Measurements from ENCODE around the gene PLD1. TPM values are rescaled to one million over a fixed set of nuclear protein-coding genes. Genes with fewer than 3 reads are reported as not detected.

PLD1 gene
- total and polyA plus RNA-seq, 2 of the 8 experiments (the other 6 are each of a cell fraction or from before 2014, with no cell fraction given) = 1.2 to 2.6 TPM

DNA sequence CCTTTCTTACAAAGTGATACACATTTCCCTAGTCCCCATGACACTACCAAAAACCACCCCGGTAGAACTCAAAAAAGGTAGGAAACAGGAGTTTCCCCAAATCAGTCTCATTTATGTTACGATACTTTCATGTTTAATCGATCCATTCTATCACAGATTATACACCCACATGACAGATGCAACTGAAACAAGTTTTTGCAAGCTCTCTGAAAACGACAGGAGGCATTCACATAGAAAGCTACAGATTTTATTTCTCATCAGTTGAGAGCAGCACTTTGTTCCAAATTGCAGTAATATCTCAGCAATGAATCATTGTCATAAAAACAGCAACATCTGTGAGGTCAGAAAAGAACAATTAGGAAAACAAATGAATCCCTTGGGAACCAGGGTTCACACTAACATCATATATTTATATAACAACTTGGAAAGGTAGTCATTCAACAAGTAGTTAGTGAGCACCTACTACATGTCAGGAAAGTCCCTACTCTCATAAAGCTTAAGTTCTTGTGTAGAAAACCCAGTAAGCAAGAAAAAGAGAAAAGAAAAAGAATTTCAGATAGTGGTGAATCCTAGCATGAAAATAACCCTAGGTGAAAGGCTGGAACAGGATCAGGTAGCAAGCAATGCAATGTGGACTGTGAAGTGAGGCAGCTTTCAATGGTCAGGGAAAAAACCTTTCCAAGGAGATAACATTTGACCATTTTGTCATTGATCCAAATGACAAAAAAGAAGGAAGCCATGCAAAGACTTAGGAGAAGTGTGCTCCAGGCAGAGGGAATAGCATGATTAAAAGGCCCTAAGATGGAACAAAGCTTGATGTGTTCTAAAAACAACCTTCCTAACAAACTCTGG, 8.3 kb downstream of the PLD1 start (continued):
- TF ChIP-seq SP2 (IDR thresholded peaks at IDR 0.05; ENCODE audit: low read length) = no peak
- TF ChIP-seq TCF12 (IDR thresholded peaks at IDR 0.05; ENCODE audit: low read depth, low read length) = no peak
- TF ChIP-seq PHF8 (conservative IDR thresholded peaks at IDR 0.05; ENCODE audit: low read depth, low read length) = no peak
- TF ChIP-seq BRCA1 (IDR thresholded peaks at IDR 0.05; ENCODE audit: low read depth, low read length) = no peak
- TF ChIP-seq RFX5 (IDR thresholded peaks at IDR 0.05; ENCODE audit: borderline replicate concordance, low read depth, low read length) = no peak
- TF ChIP-seq EP300 (IDR thresholded peaks at IDR 0.05; ENCODE audit: borderline replicate concordance in 1 of 2, low read depth in 2 of 2, low read length in 2 of 2) = no peak
- TF ChIP-seq CEBPB (IDR thresholded peaks at IDR 0.05; ENCODE audit: low read depth, low read length) = no peak
- no peak for TF ChIP-seq ZNF274 (IDR thresholded peaks at IDR 0.05; ENCODE audit: borderline replicate concordance, extremely low read depth, low read length)

All from H1 (cell line).